OCI-LY3 (cell line): ENCODE data around the gene SH2B3.

Experiments used
- H2AFZ ChIP-seq: fragments of 200-600, 300-600 bp; shearing (Covaris generic); 2 replicates; pipeline ENCODE4 v1.6.0; 2014; ENCODE audit warnings: antibody characterized with exemption, low read depth, low read length
- H3K27ac ChIP-seq: fragments of 200-600, 300-600 bp; sonication (generic); 2 replicates; pipeline ENCODE4 v1.5.1; 2014; ENCODE audit warnings: mild to moderate bottlenecking, low read length, moderate library complexity, mixed read lengths
- H3K27me3 ChIP-seq: fragments of 200-600, 300-600 bp; sonication (generic); 2 replicates; pipeline ENCODE4 v1.6.1; 2014; ENCODE audit warnings: low read depth, low read length, mixed read lengths
- H3K36me3 ChIP-seq: fragments of 200-600, 300-600 bp; sonication (generic); replicated peaks from 2 replicates; pipeline ENCODE3; 2014; ENCODE audit warnings: low read depth, low read length, mixed read lengths
- H3K4me1 ChIP-seq: fragments of 300-600, 200-600 bp; sonication (generic); 2 replicates; pipeline ENCODE4 v1.6.1; 2014; ENCODE audit warnings: low read length, mixed read lengths
- H3K4me2 ChIP-seq: fragments of 200-600, 300-600 bp; sonication (generic); 2 replicates; pipeline ENCODE4 v1.6.1; 2014; ENCODE audit warnings: low read length, mixed read lengths
- H3K4me3 ChIP-seq: fragments of 300-600, 200-600 bp; sonication (generic); 2 replicates; pipeline ENCODE4 v1.5.1; 2014; ENCODE audit warnings: antibody characterized with exemption, mild to moderate bottlenecking, low read length, moderate library complexity
- H3K79me2 ChIP-seq: fragments of 300-600, 200-600 bp; shearing (Covaris generic); 2 replicates; pipeline ENCODE4 v1.6.1; 2014; ENCODE audit warnings: mild to moderate bottlenecking, low read length, mixed read lengths
- H3K9ac ChIP-seq: fragments of 300-600, 200-600 bp; shearing (Covaris generic); 2 replicates; pipeline ENCODE4 v1.6.0; 2014; ENCODE audit warnings: mild to moderate bottlenecking, low read length, moderate library complexity
- H3K9me3 ChIP-seq: fragments of 200-600, 300-600 bp; shearing (Covaris generic); 2 replicates; pipeline ENCODE4 v1.6.1; 2014; ENCODE audit warnings: low read length, mixed read lengths; ENCODE audit not compliant: insufficient read depth
- H4K20me1 ChIP-seq: fragments of 200-600, 300-600 bp; sonication (generic); 2 replicates; pipeline ENCODE4 v1.6.1; 2016; ENCODE audit warnings: low read length, mixed read lengths; ENCODE audit not compliant: insufficient read depth
- EZH2phosphoT487 ChIP-seq: fragments of 200-600 bp; shearing (Covaris generic); IDR thresholded peaks from 2 replicates; pipeline ENCODE4 v1.6.1; 2018; ENCODE audit warnings: antibody characterized with exemption, mixed run types, low read depth
- TF ChIP-seq, protein P1 (sequence below): fragments of 200-600, 300-600 bp; sonication (generic); IDR thresholded peaks from 2 replicates; pipeline ENCODE4 v1.5.1; 2014; ENCODE audit warnings: antibody characterized with exemption, low read length, low read depth

The SH2B3 gene

DNA sequence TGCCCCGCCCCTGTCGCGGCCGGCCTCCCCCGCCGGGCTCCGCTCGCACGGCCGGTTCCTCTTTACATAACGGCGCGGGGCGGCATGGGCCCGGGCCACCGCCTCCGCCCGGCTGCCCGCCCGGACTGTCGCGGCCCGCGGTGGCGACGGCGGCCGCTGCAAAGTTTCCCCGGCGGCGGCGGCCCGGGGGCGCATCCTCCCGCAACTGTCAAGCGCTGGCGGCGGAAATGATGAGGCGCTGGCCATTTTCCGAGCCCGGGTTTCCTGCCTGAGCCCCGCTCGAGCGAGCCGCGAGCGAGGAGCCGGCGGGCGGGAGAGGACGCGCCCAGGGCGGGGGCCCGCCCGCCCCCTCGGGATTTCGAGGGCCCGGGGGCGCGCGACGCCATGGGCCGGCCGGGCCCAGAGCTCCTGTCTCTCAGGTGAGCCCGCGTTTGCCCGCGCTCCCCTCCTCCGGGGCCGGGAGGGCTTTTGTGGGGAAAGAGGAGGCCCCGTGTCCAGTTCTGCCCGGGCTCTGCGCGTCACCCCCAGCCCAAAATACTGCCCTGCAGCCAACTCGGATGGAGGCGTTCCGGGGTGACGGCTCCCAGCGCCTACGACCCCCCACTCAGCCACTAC lies at the start of gene SH2B3:
Gene SH2B3, plus strand, starts transcription at position 65 of the 615 bp plus-strand sequence. CDS start 12,223 bp downstream, outside the sequence.
- H2AFZ ChIP-seq: no peak within 1 kb of the TSS
- no peaks in the 10 kb centered on the region for H3K9me3 ChIP-seq
- H3K79me2 ChIP-seq: peaks cover 50% of the 10 kb centered on the region
- peaks cover 44% of the 10 kb centered on the region for H3K4me1 ChIP-seq
- peaks cover 38% of the 10 kb centered on the region for H4K20me1 ChIP-seq
- peak within 1 kb of the TSS; percentile 96 for H3K4me2 ChIP-seq
- H3K27me3 ChIP-seq: peaks cover 5% of the 10 kb centered on the region; the same call in 1 of the 2 replicates
- peak within 1 kb of the TSS; percentile 89 for H3K27ac ChIP-seq
- no peaks in the 10 kb centered on the region for H3K36me3 ChIP-seq
- H3K9ac ChIP-seq: peak within 1 kb of the TSS; percentile 87
- TF ChIP-seq EZH2phosphoT487: no peak
- TF ChIP-seq, protein P1, sequence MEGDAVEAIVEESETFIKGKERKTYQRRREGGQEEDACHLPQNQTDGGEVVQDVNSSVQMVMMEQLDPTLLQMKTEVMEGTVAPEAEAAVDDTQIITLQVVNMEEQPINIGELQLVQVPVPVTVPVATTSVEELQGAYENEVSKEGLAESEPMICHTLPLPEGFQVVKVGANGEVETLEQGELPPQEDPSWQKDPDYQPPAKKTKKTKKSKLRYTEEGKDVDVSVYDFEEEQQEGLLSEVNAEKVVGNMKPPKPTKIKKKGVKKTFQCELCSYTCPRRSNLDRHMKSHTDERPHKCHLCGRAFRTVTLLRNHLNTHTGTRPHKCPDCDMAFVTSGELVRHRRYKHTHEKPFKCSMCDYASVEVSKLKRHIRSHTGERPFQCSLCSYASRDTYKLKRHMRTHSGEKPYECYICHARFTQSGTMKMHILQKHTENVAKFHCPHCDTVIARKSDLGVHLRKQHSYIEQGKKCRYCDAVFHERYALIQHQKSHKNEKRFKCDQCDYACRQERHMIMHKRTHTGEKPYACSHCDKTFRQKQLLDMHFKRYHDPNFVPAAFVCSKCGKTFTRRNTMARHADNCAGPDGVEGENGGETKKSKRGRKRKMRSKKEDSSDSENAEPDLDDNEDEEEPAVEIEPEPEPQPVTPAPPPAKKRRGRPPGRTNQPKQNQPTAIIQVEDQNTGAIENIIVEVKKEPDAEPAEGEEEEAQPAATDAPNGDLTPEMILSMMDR: no peak
- peak within 1 kb of the TSS; percentile 88 for H3K4me3 ChIP-seq

DNA sequence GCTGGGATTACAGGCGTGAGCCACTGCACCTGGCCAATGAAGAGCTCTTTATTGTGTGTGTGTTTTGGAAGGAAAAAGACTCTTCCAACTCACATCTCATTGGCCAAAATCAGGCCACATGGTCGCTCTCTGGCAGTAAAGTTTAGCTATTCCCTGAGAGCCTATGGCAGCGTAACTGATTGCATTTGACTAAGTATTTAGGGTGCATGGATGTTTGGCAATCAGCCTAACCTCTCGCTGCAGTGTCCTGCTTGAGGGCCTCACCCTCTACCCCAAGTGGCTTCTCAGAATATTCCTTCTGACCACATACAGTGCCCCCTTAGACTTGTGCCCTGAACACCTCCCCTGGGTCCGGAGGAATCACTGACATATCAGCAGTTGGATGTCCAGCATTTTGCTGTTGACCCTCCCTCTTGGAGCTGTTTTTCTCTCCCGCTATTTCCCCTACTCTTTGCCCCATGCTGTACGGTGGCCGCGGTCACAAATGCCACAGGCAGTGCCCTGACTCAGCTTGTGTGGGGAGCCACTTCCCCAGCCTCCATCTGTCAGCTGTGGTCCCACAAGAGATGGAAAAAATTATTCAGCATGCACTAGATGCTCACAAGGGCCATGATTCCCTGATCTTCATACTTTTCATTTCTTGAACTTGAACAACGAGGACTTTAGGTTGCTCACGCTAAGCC lies 46.4 kb upstream of the SH2B3 start:
- no peaks in the 10 kb centered on the region for H3K9me3 ChIP-seq
- H2AFZ ChIP-seq: no peak overlapping the region
- no peaks in the 10 kb centered on the region for H4K20me1 ChIP-seq
- no peak overlapping the region for H3K9ac ChIP-seq
- TF ChIP-seq, protein P1: no peak
- TF ChIP-seq EZH2phosphoT487: no peak
- no peak overlapping the region for H3K4me3 ChIP-seq
- no peak overlapping the region for H3K4me2 ChIP-seq
- H3K27ac ChIP-seq: no peak overlapping the region
- peaks cover 12% of the 10 kb centered on the region for H3K4me1 ChIP-seq
- H3K27me3 ChIP-seq: peaks cover 10% of the 10 kb centered on the region; the same call in 1 of the 2 replicates
- H3K36me3 ChIP-seq: no peaks in the 10 kb centered on the region
- H3K79me2 ChIP-seq: no peaks in the 10 kb centered on the region

DNA sequence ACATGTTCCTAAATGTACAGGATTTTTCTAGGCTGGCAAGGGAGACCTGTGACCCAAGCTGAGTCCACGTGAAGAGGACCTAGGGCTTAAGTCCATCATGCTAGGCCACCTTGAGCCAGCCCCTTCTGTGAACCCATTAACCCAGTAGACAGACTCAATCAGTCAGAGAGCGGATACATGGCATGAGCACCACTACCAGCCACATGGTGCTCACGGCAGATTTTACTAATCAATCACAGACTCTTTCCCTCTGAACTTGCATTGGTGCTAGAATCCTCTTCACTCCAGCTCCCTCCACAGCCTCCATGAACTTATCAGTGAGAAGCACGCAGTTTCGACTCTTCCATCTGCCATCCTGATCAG lies 45.8 kb upstream of the SH2B3 start:
- Histone ChIP-seq H3K9ac (no peak overlapping the region), H3K36me3 (no peaks in the 10 kb centered on the region), H2AFZ (no peak overlapping the region), H3K4me1 (peaks cover 11% of the 10 kb centered on the region), H3K4me3 (no peak overlapping the region), H3K79me2 (no peaks in the 10 kb centered on the region), H3K27ac (no peak overlapping the region), H3K4me2 (no peak overlapping the region), H4K20me1 (no peaks in the 10 kb centered on the region), H3K27me3 (peaks cover 10% of the 10 kb centered on the region; the same call in 1 of the 2 replicates), H3K9me3 (no peaks in the 10 kb centered on the region)
- TF ChIP-seq, protein P1: no peak
- TF ChIP-seq EZH2phosphoT487: no peak

DNA sequence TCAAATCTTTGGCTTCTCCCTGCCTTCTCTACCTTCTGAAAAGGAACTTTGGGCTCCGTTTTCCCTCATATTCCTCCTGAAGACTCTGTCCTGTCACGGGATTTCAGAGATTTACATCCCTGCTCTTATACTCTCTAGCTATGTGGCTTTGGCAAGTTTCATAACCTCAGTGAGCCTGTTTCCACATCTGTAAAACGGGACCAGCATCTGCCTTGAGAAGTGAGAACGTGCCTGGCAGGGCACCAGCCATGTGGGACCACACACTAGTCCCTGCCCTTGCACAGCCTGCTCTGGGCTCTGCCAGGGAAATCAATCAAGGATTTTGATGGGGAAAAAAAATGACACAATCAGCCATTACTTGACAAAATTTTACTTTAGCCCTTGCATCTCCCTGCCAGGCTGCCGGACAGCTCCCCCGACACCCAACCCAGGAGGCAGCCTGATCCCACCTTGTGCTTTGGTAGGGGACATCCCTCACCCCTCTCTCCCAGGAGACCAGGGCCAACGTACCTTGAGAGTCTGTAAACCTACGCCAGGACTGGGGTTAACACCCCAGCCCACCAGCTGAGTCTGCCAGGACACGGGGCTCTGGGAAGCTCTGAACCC lies 45.3 kb upstream of the SH2B3 start:
- Histone ChIP-seq H3K79me2 (no peaks in the 10 kb centered on the region), H3K27ac (no peak overlapping the region), H3K27me3 (peaks cover 10% of the 10 kb centered on the region; the same call in 1 of the 2 replicates), H3K4me3 (no peak overlapping the region), H3K9me3 (no peaks in the 10 kb centered on the region), H3K36me3 (no peaks in the 10 kb centered on the region), H3K4me2 (no peak overlapping the region), H3K4me1 (peaks cover 5% of the 10 kb centered on the region), H4K20me1 (no peaks in the 10 kb centered on the region), H3K9ac (no peak overlapping the region), H2AFZ (no peak overlapping the region)
- no peak for TF ChIP-seq EZH2phosphoT487
- TF ChIP-seq, protein P1: no peak
